CD4-positive, CD25-positive, alpha-beta regulatory T cell (primary cell): Measurements from ENCODE around the gene CCT5. TPM values are rescaled to one million over a fixed set of nuclear protein-coding genes. Genes with fewer than 3 reads are reported as not detected.

Source experiments
- ATAC-seq, 2 donors: fragments of 150-1000 bp; cut with Tn5 transposase; one replicate each; pipeline ENCODE4 v1.10.0; 2021; ENCODE audit warnings: low read depth in 2 of 2, moderate number of reproducible peaks in 2 of 2, moderate library complexity in 1 of 2
- DNase-seq, 3 donors: peaks; one replicate each; pipeline versions ENCODE4 v3.0.0 to v3.0.0-alpha.2; 2012 to 2022; ENCODE audit warnings: mixed read lengths in 1 of 3
- H3K27ac ChIP-seq: one replicate; pipeline ENCODE4 v1.7.0; 2013; ENCODE audit warnings: mild to moderate bottlenecking, low read length; ENCODE audit not compliant: insufficient read depth, poor library complexity, severe bottlenecking
- H3K27me3 ChIP-seq: one replicate; pipeline ENCODE4 v1.7.0; 2013; ENCODE audit warnings: low read length; ENCODE audit not compliant: control insufficient read depth, insufficient read depth
- H3K36me3 ChIP-seq: one replicate; pipeline ENCODE4 v1.7.0; 2013; ENCODE audit warnings: mild to moderate bottlenecking, low read length, moderate library complexity; ENCODE audit not compliant: control insufficient read depth, insufficient read depth
- H3K4me1 ChIP-seq: 2 replicates; pipeline ENCODE4 v1.7.0; 2013; ENCODE audit warnings: mild to moderate bottlenecking, low read length; ENCODE audit not compliant: insufficient read depth, control insufficient read depth, poor library complexity, severe bottlenecking
- H3K4me3 ChIP-seq: one replicate; pipeline ENCODE4 v1.7.0; 2013; ENCODE audit warnings: low read depth, mild to moderate bottlenecking, low read length, moderate library complexity
- H3K9me3 ChIP-seq, 2 experiments: 1 replicate in 1 of 2; 2 replicates in 1 of 2; pipeline ENCODE4 v1.7.0; 2013; ENCODE audit warnings: low read length in 2 of 2, mild to moderate bottlenecking in 1 of 2, moderate library complexity in 1 of 2; ENCODE audit not compliant: control insufficient read depth in 2 of 2
- H3K27ac Mint-ChIP-seq, 3 donors: one replicate each; pipeline ENCODE4 v1.8.0; 2020 to 2022; ENCODE audit warnings: mild to moderate bottlenecking in 3 of 3, mixed read lengths in 3 of 3, moderate library complexity in 2 of 3
- H3K27me3 Mint-ChIP-seq: one replicate; pipeline ENCODE4 v1.8.0; 2022; ENCODE audit warnings: mild to moderate bottlenecking, mixed read lengths
- H3K36me3 Mint-ChIP-seq: one replicate; pipeline ENCODE4 v1.8.0; 2020; ENCODE audit warnings: mixed read lengths
- H3K4me1 Mint-ChIP-seq, 4 donors: one replicate each; pipeline ENCODE4 v1.8.0; 2020 to 2022; ENCODE audit warnings: mixed read lengths in 4 of 4, mild to moderate bottlenecking in 1 of 4
- H3K4me3 Mint-ChIP-seq, 4 donors: one replicate each; pipeline ENCODE4 v1.8.0; 2020 to 2022; ENCODE audit warnings: mild to moderate bottlenecking in 4 of 4, mixed read lengths in 4 of 4, moderate library complexity in 3 of 4
- H3K9me3 Mint-ChIP-seq, 7 donors: one replicate each; pipeline ENCODE4 v1.8.0; 2020 to 2022; ENCODE audit warnings: mixed read lengths in 7 of 7, mild to moderate bottlenecking in 3 of 7, moderate library complexity in 2 of 7
- polyA plus RNA-seq, 4 donors: library from polyadenylated mRNA; unstranded; fragments of 300-500 nt; fragmentation: Illumina TruSeq; gene quantifications; one replicate each; pipeline ENCODE4 v1.2.3, GENCODE V29; 2021
- total RNA-seq: library from RNA; stranded (reverse); gene quantifications from one replicate; pipeline ENCODE4 v1.2.3, GENCODE V29; 2022

CCT5 gene
- total and polyA plus RNA-seq, 5 donors from 2014 or later: 65.1 to 212 (median 204) TPM

DNA sequence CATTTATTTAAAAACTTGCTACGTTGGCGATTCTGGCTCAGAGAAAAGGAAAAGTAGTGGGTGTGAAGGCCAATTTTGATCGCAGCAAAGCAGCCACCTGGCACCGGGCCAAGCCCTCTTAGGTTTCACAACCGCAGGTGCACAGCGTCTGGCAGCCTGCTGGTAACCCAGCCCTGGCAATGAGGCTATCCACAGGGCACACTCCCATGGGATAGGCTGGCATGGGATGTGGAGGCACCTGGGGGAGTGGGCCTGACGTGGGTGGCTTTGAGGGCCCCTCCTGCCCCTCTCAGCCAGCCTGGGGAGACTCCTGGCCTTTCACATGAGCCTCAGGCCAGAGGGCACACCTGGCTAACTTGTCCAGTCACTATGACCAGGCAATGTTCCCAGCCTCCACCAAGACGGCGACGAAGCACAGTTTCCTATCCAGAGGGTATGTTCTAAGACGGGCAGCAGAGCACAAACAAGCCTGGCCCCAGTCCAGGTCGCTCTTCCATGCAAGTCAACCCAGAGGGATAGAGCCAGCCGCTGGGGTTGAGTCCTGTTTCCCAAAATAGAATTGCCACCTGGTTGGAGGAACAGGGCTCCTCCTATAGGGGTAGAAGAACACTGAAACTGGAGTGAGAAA is 38.6 kb downstream of the CCT5 start:
- peaks cover 0 to 11% (median 3%) of the 10 kb centered on the region in 4 donors for H3K4me1 Mint-ChIP-seq
- no peaks in the 10 kb centered on the region for H3K36me3 ChIP-seq
- H3K27ac Mint-ChIP-seq: no peak overlapping the region
- H3K4me3 ChIP-seq: no peak overlapping the region
- no peaks in the 10 kb centered on the region for H3K27me3 ChIP-seq
- no peaks in the 10 kb centered on the region for H3K36me3 Mint-ChIP-seq
- ATAC-seq (no peak), DNase-seq (peak in 2 of 3 donors; percentile 15 to 70)
- no peaks in the 10 kb centered on the region for H3K9me3 ChIP-seq
- no peak overlapping the region for H3K27ac ChIP-seq
- peaks cover 12% of the 10 kb centered on the region for H3K27me3 Mint-ChIP-seq
- H3K9me3 Mint-ChIP-seq: peaks cover 0 to 8% (median 0%) of the 10 kb centered on the region in 7 donors
- no peak overlapping the region for H3K4me3 Mint-ChIP-seq
- peaks cover 6% of the 10 kb centered on the region for H3K4me1 ChIP-seq

DNA sequence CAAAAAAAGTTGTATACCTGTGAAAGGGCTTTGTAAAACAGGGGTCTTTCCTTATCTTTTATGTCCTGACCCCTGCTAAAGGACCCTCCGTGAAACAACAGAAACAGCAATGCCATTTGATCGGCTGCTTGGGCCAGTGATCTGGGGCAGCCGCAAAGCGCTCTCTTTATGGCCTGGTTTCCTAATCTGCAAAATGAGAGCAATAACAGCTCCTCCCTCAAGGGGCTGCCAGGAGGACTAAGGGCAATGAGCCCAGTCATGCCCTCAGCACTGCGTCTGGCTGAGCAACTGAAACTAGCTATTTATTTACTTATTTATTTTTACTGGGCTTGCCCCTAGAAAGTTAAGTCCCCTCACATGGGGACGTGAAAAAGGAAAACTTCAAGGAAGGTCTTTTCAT is 39.3 kb downstream of the CCT5 start:
- H3K27ac ChIP-seq: no peak overlapping the region
- H3K27me3 ChIP-seq: no peaks in the 10 kb centered on the region
- DNase-seq (no peak), ATAC-seq (no peak)
- peaks cover 0 to 10% (median 0%) of the 10 kb centered on the region in 7 donors for H3K9me3 Mint-ChIP-seq
- no peak overlapping the region for H3K27ac Mint-ChIP-seq
- H3K9me3 ChIP-seq: no peaks in the 10 kb centered on the region
- H3K4me1 ChIP-seq: no peaks in the 10 kb centered on the region
- H3K27me3 Mint-ChIP-seq: peaks cover 15% of the 10 kb centered on the region
- no peak overlapping the region for H3K4me3 Mint-ChIP-seq
- H3K36me3 ChIP-seq: no peaks in the 10 kb centered on the region
- no peak overlapping the region for H3K4me3 ChIP-seq
- H3K36me3 Mint-ChIP-seq: no peaks in the 10 kb centered on the region
- H3K4me1 Mint-ChIP-seq: peaks cover 0 to 5% (median 0%) of the 10 kb centered on the region in 4 donors

DNA sequence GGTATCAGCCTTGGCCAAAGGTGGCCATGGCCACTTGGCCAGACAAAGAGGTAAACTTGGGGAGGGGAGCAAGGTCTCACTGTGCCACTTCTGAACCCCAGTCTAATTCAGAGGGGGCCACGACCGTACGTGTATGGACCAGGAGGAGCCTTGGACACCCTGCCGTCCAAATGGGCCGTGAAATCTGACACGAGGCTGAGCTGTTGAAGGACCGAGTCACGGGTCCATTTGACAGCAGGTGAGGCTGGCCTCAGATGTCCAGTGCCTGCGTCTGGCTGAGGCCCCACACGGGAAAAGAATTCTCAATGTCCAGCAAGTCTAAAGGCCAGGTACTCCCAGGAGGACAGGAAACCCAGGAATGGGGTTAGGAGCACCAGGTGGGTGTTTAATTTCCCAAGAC is 39.9 kb downstream of the CCT5 start:
- ATAC-seq (no peak), DNase-seq (no peak)
- Histone ChIP-seq H3K9me3 (no peaks in the 10 kb centered on the region), H3K27me3 (peaks cover 3% of the 10 kb centered on the region), H3K4me3 (no peak overlapping the region), H3K36me3 (no peaks in the 10 kb centered on the region), H3K4me1 (no peaks in the 10 kb centered on the region), H3K27ac (no peak overlapping the region)
- Mint-ChIP-seq H3K27ac (no peak overlapping the region), H3K9me3 (peaks cover 0 to 12% (median 0%) of the 10 kb centered on the region in 7 donors), H3K36me3 (no peaks in the 10 kb centered on the region), H3K27me3 (peaks cover 15% of the 10 kb centered on the region), H3K4me1 (peaks cover 0 to 4% (median 0%) of the 10 kb centered on the region in 4 donors), H3K4me3 (no peak overlapping the region)

DNA sequence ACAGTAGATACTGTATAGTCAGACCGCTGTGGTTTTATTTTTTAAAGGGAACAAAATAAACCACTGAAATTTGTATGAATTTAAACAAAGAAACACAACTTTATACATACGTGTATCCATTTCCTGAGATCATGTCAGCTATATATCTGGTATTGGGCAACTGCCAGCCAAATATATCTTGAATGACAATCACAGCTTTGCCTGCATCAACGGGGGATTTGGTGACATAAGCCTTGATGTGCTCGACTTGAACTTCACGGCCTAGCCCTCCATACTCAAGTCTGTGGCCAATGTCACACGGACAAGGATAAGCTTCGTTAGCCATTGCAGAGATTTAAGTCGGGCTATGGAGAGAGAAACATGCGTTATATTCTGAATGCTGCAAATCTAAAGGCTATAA is 40.4 kb downstream of the CCT5 start:
- Histone ChIP-seq H3K27ac (no peak overlapping the region), H3K36me3 (no peaks in the 10 kb centered on the region), H3K4me1 (no peaks in the 10 kb centered on the region), H3K4me3 (no peak overlapping the region), H3K9me3 (no peaks in the 10 kb centered on the region), H3K27me3 (peaks cover 3% of the 10 kb centered on the region)
- no peaks in the 10 kb centered on the region for H3K36me3 Mint-ChIP-seq
- peaks cover 0 to 12% (median 0%) of the 10 kb centered on the region in 7 donors for H3K9me3 Mint-ChIP-seq
- H3K27ac Mint-ChIP-seq: no peak overlapping the region
- DNase-seq (no peak), ATAC-seq (no peak)
- H3K27me3 Mint-ChIP-seq: peaks cover 15% of the 10 kb centered on the region
- peaks cover 0 to 4% (median 0%) of the 10 kb centered on the region in 4 donors for H3K4me1 Mint-ChIP-seq
- no peak overlapping the region for H3K4me3 Mint-ChIP-seq

DNA sequence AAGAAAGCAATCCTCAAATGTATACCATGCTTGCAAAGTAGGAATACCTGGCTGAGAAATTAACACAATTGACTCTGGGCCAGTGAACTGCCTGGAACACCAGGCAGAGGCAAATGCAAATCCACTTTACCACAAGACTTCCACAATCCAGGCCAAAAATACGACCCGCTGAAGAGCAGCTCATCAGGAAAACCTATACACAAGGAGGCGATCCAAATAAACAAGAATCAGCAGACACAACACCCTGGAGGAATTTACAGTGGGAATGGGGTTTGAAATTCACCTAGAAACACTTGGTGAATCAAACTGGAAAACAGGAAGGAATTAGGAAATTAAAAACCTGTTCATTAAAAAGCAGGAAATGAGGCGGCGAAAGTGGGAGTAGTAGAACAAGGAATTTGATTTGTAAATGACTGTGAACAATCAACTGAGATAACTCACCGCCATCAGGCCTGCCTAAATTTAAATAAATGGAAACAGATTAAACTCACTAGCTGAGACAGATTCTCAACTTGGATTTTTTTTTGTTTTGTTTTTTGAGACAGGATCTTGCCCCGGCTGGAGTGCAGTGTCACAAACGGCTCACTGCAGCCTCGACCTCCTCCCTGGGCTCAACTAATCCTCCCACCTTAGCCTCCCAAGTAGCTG is 41.7 kb downstream of the CCT5 start:
- peaks cover 3% of the 10 kb centered on the region for H3K27me3 ChIP-seq
- no peak overlapping the region for H3K27ac Mint-ChIP-seq
- H3K27me3 Mint-ChIP-seq: peaks cover 15% of the 10 kb centered on the region
- H3K4me3 ChIP-seq: no peak overlapping the region
- no peaks in the 10 kb centered on the region for H3K9me3 ChIP-seq
- no peak overlapping the region for H3K27ac ChIP-seq
- H3K4me3 Mint-ChIP-seq: no peak overlapping the region
- DNase-seq (no peak), ATAC-seq (no peak)
- H3K9me3 Mint-ChIP-seq: peaks cover 0 to 12% (median 0%) of the 10 kb centered on the region in 7 donors
- peaks cover 0 to 4% (median 0%) of the 10 kb centered on the region in 4 donors for H3K4me1 Mint-ChIP-seq
- H3K4me1 ChIP-seq: no peaks in the 10 kb centered on the region
- no peaks in the 10 kb centered on the region for H3K36me3 Mint-ChIP-seq
- no peaks in the 10 kb centered on the region for H3K36me3 ChIP-seq

DNA sequence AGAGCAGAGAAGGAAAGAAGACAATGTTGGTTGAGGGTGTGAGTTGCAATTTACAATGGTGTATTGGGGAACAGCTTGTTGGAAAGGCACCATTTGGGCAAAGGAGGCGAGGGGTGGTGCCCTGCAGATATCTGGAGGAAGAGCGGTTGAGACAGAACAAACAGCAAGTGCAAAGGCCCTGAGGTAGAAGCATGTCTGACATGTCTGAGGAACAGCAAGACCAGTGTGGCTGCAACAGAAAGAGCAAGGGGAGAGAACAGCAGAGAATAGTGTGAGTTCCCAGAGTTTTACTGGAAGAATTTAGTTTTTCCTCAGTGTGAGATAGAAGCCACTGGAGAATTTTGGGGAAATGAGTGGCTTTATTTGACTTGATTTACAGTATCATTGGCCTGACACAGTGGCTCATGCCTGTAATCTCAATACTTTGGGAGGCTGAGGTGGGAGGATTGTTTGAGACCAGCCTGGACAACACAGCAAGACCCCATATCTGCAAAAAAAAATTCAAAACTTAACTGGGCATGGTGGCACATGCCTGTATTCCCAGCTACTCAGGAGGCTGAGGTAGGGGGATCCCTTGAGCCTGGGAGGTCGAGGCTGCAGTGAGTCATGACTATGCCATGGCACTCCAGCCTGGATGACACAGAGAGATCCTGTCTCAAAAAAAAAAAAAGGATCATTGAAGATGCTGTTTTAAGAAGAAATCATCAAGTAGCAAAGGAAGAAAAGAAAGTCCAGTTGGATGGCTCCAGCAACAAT is 44.0 kb downstream of the CCT5 start:
- no peak overlapping the region for H3K4me3 ChIP-seq
- no peak overlapping the region for H3K27ac Mint-ChIP-seq
- H3K9me3 Mint-ChIP-seq: peaks cover 0 to 12% (median 0%) of the 10 kb centered on the region in 7 donors
- no peaks in the 10 kb centered on the region for H3K36me3 Mint-ChIP-seq
- ATAC-seq: no peak
- no peaks in the 10 kb centered on the region for H3K9me3 ChIP-seq
- no peak for DNase-seq
- no peak overlapping the region for H3K4me3 Mint-ChIP-seq
- no peaks in the 10 kb centered on the region for H3K36me3 ChIP-seq
- peaks cover 3% of the 10 kb centered on the region for H3K27me3 ChIP-seq
- H3K4me1 Mint-ChIP-seq: no peaks in the 10 kb centered on the region
- H3K27me3 Mint-ChIP-seq: peaks cover 18% of the 10 kb centered on the region
- H3K27ac ChIP-seq: no peak overlapping the region
- H3K4me1 ChIP-seq: no peaks in the 10 kb centered on the region

DNA sequence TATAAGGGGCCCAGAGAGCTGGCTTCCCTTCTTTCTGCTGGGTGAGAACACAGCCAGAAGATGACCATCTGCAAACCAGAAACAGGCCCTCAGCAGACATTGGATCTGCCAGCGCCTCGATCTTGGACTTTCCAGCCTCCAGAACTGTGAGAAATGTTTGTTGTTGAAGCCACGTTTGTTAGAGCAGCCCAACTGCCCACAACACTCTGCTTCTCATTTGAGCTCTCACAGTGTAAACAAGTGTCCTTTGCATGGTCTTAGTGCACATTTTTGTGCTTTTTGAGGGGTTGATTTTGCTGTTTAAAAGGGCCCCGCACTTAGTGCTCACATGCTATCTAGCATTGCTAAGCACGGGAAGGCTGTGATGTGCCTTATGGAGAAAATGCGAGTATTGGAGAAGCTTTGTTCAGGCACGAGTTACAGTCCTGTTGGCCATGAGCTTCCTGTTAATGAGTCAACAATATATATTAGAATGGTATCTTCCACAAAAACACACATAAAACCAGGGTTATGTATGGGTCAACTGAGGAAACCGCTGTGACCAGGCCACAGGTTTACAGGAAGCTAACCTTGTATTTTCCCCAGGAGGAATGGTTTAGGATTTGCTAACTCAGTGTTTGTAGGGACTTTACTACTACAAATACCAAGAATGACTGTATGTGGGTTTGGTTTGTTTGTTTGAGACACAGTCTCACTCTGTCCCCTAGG is 45.7 kb downstream of the CCT5 start:
- Mint-ChIP-seq H3K4me3 (no peak overlapping the region), H3K27me3 (peaks cover 23% of the 10 kb centered on the region), H3K4me1 (no peaks in the 10 kb centered on the region), H3K36me3 (no peaks in the 10 kb centered on the region), H3K9me3 (peaks cover 0 to 13% (median 0%) of the 10 kb centered on the region in 7 donors), H3K27ac (no peak overlapping the region)
- ATAC-seq (no peak), DNase-seq (no peak)
- Histone ChIP-seq H3K36me3 (no peaks in the 10 kb centered on the region), H3K27me3 (peaks cover 4% of the 10 kb centered on the region), H3K4me3 (no peak overlapping the region), H3K4me1 (no peaks in the 10 kb centered on the region), H3K9me3 (no peaks in the 10 kb centered on the region), H3K27ac (no peak overlapping the region)
